Astrocyte of the cerebellum (primary cell): Measurements from ENCODE around the gene CYFIP2.

Experiments
- DNase-seq: peaks from one replicate; pipeline ENCODE4 v3.0.0-alpha.2; 2011; ENCODE audit warnings: low read depth
- H3K4me3 ChIP-seq: 2 replicates; pipeline ENCODE4 v1.5.1; 2011; ENCODE audit warnings: mild to moderate bottlenecking, low read depth, low read length, moderate library complexity
- CTCF ChIP-seq: IDR thresholded peaks from 2 replicates; pipeline ENCODE4 v1.5.1; 2012; ENCODE audit warnings: low read length, low read depth, moderate library complexity, mild to moderate bottlenecking; ENCODE audit errors: missing control alignments
- in situ Hi-C: cut with HindIII; loops from 2 replicates; pipeline ENCODE4 v1.10.0; 2017; ENCODE audit warnings: low sequenced_read_pairs

CYFIP2 gene

GRCh38 chr5:157275403-157275802, 9.5 kb downstream of the CYFIP2 start:
- no peak overlapping the region for H3K4me3 ChIP-seq

GRCh38 chr5:157278319-157279037, 12.6 kb downstream of the CYFIP2 start:
- no peak for TF ChIP-seq CTCF
- no peak for DNase-seq
- H3K4me3 ChIP-seq = no peak overlapping the region
- in situ Hi-C loops = no loop called here

More at GRCh38 chr5:157275403-157275802, 9.5 kb downstream of the CYFIP2 start:
- DNase-seq = no peak
- TF ChIP-seq CTCF = no peak
- in situ Hi-C loops = no loop called here

- in situ Hi-C loops = no loop called here
- H3K4me3 ChIP-seq = no peak overlapping the region
- TF ChIP-seq CTCF = no peak
- no peak for DNase-seq
These were observed 13.8 kb downstream of the CYFIP2 start for GRCh38 chr5:157279605-157280239.

GRCh38 chr5:157280927-157281326, 15.0 kb downstream of the CYFIP2 start:
- H3K4me3 ChIP-seq = no peak overlapping the region
- no peak for DNase-seq
- TF ChIP-seq CTCF = no peak
- in situ Hi-C loops = no loop called here

- in situ Hi-C loops = no loop called here
These were observed 16.2 kb downstream of the CYFIP2 start for GRCh38 chr5:157282150-157282549.

GRCh38 chr5:157283434-157283833, 17.5 kb downstream of the CYFIP2 start:
- in situ Hi-C loops = no loop called here
- DNase-seq = no peak
- H3K4me3 ChIP-seq = no peak overlapping the region
- no peak for TF ChIP-seq CTCF

More at GRCh38 chr5:157282150-157282549, 16.2 kb downstream of the CYFIP2 start:
- no peak overlapping the region for H3K4me3 ChIP-seq
- no peak for TF ChIP-seq CTCF
- no peak for DNase-seq
